NCI-H1694 (cell line): ENCODE data around the gene FRG2C.
"Not testable (repeated sequence)": the region's sequence is repeated elsewhere in the genome, so short reads cannot be mapped to it uniquely, and the experiment has no call there.

Experiments
- DNase-seq: peaks from one replicate; lab custom pipeline; 2025; lab: John Stamatoyannopoulos, UW

The FRG2C gene

DNA sequence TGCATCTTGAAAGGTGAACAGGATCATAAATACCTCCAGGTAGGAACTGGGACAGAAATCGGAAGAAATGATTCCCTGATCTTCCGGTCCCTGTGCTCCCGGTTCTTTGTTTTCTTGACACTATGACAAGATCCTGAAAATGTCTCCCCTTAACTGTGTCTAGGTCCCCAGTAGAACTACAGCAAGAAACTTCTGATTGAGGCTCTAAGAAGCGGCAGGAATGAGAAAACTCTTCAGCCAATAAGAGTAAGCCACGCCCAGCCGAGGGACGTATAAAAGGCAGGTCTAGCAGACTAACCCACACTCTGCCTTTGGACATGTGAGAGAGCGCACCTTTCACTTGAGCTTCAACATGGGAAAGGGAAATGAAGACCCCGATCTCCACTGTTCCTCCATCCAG is at the start of gene FRG2C:
TSS of gene FRG2C (plus strand) at position 301 of the 400 bp plus-strand sequence. CDS start at position 353, 52 bp downstream.
- not testable (repeated sequence) for DNase-seq

DNA sequence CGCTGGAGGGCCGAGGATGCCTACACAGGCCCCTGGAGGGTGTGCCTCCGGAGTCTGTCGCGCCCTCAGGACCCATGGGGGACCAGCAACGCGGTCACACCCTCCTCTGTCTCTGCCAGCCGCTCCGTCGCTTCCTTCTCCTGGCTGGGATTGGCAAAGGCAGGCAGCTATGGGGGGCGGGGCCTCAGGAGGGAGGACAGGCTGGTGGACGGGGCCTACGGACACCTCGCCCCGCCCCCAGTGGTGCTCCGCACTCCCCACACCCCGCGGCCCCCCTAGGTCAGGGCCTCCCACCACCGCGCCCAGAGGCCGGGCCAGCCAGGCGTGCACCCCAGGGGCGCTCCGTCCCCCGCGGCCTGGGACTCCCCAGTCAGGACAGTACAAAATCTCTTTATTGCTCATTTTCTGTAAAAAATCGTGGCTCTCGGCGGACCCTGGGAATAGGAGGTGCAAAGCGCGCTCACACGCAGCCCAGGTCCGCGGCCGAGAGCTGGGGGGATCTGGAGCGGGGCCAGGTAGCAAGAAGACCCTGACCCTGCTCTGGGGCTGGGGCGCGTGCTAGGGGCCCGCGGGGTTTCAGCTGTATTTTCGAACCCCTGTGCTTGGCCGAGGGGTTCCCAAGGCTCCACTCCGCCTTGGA is 45.3 kb upstream of the FRG2C start:
- DNase-seq: not testable (repeated sequence)

DNA sequence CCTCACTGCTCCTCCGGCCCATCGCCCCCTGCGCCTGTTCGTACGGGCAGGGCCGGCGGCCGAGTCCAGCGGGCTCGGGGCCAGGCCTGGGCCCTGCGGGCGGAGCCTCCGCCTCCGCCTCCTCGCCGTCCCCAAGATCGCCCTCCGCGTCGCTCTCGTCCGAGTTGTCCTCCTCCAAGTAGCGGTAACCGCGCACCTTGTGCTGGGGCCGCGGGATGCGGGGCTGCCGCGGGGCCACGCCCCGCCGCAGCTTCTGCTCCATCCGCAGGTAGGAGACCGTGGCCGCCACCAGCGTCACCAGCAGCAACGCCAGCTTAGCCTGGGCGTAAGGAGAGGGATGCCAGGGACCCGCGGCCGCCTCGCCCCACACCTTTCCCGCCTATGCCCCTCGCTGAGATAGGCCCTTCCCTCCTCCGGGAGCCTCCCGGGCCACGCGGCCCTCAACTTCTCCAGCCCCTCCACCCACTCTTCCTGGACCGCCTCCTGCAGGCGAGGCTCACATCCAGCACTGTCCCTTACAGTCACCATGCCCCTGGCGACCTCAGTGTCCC is 44.6 kb upstream of the FRG2C start:
- DNase-seq: not testable (repeated sequence)

DNA sequence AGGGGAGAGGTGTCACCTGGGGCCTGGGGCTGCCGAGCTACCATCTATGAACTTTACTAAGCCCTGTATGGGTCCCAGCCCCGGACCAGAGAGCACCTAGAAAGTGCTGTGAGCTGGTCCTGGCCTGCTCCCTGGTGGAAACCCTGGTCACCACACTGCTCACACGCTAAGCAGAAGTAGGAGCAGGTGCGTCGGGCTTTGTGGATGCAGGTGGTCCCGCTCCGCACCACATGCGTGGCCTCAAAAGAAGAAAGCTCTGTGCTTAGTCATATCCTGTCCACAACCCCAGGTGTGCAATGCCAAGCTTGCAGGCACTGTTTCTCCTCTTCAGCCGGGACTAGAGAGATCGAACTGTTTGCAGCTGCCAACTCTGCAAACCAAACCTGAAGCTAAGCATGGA is 42.4 kb upstream of the FRG2C start:
- not testable (repeated sequence) for DNase-seq

DNA sequence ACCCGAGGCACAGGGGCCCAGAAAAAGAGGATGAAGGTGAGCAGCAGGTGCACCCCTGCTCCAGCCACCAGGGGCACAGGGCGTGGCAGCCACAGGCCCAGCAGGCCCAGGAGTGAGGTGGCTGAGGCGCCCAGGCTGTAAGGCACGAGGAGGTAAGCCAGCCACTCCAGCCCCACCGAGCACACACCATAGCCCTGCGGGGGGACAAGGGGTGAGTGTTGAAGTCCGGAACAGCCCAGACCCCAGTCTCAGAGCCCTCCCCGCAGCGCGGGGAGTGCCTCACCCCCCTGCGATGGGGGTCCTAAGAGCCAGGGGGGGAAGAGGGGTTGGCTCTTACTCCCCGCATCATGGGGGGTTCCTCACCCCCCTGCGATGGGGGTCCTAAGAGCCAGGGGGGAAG is 40.5 kb upstream of the FRG2C start:
- DNase-seq: not testable (repeated sequence)

DNA sequence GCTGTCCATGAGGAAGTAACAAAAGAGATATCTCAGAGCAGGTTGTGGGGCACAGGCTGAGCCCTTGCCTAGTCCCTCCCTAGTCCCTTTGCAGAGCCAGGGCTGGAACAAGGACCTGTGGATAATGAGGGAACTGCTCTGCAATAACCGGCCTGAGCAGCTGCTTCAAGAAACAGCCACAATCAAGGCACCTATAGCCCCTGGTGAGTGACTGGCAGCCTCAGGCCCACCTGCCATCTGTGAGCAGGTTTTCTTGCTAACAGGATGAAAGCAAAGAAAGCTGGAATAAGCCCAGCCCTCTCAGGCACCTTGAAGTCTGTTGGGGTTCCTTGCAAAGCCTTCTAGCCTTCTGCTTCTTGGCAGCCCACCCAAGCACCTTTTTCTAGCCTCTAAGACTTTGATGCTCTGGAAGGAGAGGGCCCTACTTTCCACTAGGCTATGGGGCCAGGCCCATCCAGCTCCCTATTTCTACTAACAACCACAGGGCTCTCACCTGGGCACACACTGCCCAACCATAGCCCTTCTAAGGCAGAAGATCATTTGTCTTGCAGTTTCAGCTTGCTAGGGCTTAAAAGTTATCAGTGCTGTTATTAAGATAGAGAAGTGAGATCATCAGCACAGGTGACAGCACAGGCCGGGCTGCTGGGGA is 33.1 kb upstream of the FRG2C start:
- DNase-seq: not testable (repeated sequence)

DNA sequence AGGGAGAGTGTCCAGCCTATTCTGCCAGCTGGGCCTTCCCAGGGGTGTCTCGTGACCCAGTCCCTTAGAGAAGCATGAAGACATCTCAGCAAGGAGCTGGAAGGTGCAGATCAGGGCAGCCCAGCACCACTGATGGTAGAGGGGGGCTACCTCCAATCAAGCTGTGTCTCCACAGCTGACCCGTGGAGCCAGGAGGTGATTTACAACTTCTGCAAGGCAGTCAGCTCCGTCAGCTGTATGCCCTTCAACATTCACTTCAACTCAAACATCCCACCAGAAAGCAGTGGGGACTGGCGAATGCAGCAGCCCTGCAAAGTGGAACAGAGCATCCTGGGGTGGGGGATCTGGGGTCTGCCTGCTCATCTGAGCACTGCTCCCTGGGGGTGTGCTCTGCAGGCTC is 32.6 kb upstream of the FRG2C start:
- DNase-seq: no peak

DNA sequence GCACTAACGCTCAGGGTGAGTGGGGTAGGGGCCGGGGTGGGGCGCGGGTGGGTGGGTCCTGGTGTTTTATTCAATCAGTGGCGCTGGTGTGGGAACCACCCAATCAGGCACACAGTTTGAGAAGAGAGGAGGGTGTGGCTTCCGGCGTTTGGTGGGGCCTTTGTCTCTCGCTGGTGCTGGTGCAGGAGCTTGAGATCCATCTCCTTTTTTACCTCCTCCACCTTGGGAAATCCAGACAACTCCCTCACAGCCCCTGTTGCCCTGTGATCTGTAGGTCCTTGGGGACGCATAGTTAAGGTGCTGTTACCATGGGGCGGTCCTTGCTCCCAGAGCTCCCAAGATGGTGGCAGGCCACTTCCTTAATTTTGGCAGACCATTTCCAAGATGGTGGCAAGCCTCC is 25.2 kb upstream of the FRG2C start:
- DNase-seq: not testable (repeated sequence)

DNA sequence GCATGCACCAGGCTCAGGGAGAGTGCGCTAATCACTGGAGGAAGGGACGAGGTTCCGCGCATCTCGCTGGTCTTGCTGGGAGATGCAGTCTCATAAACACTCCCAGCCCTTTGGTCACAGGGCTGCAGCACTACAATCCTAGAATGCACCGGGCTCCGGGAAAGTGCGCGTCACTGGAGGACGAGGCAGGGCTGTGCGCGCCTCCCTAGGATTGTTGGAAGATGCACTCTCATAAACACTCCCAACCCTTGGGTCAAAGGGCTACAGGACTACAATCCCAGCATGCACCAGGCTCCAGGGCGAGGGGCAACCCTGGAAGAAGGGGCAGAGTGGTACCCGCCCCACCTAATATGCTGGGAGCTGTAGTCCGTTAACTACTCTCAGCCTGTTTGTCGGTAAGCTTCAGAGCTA is 23.0 kb upstream of the FRG2C start:
- DNase-seq: not testable (repeated sequence)

DNA sequence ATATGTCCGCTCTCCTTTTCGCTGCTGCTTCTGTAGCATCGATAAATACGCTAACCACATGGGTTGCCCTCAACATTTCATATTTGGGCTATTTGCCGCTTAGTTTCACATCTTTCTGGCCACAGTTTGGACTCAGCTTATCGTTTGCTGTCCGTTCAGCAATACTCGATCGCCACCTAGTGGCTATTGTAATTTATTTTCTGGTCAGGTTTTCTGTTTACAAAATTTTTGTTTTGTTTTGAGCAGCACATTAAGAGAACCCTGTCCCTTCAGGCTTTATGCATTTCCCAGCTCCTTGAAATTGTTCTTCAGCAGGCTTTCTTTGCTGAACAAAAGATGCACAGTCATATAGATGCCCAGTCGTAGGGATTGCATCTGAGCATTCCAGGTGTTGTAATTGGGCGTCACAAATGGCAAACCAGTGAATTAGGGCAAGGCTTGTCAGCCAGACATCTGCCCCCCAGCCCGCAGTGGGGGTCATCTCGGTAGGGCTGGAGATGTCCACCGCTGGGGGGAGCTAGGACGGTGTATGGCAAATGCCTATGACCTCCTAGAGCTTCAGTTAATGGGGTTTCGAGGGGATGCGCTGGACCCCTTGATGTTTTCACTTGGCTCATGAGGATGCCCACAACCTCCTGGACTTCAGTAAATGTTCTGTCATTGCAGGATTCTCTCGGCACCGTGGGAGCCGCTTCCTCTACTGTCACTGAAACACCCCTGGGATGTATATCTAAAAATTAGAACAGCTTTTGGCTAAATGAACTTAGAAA is 20.9 kb upstream of the FRG2C start:
- not testable (repeated sequence) for DNase-seq

DNA sequence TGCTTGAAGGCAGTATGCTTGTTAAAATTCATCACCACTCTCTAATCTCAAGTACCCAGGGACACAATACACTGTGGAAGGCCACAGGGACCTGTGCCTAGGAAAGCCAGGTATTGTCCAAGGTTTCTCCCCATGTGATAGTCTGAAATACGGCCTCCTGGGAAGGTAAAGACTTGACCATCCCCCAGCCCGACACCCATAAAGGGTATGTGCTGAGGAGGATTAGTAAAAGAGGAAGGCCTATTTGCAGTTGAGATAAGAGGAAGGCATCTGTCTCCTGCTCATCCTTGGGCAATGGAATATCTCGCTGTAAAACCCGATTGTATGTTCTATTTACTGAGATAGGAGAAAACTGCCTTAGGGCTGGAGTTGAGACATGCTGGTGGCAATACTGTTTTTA is 18.6 kb upstream of the FRG2C start:
- not testable (repeated sequence) for DNase-seq

DNA sequence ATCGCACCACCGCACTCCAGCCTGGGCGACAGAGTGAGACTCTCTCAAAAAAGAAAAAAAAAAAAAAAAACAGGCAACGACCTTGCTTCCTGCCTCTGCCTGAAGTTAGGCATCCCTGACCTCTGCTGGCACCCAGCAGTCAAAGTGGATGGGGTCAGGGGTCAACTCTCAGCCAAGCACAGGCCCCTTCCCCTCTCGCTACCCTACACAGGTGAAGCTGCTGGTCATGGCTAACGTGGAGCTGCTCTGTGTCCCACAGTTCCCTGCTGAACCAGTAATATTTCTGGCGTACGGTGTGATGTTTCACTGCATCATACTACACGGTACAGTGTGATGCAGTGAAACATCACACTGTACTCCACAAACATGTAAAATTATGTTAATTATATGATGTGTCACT is 13.9 kb upstream of the FRG2C start:
- no peak for DNase-seq

DNA sequence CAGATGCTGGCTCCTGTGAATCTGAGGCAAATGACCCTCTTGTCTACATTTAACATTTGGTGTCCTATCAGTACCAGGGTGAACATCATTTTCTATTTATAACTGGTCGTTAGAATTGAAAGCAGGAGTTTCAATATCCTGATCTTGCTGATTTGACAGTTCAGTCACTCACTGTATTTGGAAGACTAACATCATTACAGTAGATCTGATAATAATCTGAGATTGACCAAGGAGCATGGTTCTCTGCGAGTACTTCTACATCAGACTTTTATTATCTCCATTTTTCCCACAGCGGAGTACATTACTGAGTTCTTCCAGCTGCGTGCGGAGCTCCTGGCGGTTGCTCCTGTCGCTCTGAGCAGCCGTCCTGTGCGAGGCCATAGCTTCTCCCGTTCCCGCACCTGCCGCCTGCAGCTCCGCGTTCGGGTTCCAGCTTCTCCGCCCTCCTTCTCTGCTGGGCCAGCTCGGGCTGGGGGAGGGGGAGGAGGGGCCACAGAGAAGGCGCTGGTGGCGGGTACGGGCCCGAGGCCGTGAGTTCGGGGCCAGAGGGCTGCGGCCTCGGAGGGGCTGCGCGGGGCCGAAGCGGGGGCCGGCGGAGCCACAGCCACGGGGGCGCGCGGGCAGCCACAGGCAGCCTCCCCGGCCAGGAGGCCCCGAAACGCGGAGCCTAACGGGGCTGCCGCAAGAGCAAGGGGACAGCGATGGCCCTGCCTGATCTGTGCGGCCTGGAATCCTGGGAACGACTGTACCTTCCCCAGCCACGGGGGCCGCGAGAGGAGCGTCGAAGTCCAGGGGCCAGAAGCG is 8.8 kb upstream of the FRG2C start:
- not testable (repeated sequence) for DNase-seq

DNA sequence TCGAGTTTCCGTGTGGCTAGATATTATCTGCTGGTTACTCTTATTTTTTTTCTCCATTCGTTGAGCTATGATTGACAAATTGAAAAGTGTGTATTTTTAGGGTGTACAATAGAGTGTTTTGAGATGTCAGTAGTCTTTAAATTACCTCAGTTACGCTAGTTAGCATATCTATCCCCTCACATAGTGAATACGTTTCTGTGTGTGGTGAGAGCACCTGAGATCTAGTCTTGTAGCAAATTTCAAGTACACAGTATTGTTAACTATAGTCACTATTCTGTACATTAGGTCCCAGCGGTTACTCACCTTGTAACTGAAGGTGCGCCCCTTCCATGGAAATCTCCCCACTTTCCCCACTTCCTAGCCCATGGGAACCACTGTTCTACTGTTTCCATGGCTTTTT is 8.2 kb upstream of the FRG2C start:
- DNase-seq: not testable (repeated sequence)

DNA sequence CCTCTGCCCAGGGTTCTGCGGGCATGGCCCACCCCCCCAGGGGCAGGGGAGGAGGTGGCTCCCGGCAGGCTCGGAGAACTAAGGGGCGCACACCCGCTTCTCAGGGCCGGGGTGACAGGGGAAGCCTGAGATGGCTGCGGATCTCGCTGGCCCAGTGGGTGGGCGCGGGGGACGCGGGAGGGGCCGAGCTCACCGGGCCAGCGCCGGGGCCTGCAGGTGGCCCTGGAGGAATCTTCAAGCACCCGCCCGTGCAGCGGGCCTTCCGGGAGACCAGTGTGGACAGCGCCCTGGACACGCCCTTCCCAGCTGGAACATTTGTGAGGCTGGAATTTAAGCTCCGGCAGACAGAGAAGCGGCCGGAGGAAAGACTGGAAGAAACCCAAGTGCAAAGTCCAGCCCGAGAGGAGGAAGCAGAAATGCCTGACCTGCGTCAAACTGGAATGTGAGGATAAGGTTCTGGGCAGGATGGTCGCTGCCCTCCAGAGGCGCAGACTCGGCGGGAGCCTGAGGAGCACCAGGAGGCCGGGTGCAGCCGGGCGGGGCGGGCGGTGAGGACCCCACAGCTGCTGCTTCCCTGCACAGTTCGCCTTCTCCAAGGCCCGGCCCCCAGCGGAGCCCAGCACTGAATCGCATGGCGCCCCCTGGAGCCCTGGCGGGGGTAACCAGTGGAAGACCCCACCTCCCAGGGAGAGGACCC is 5.6 kb upstream of the FRG2C start:
- DNase-seq: not testable (repeated sequence)

DNA sequence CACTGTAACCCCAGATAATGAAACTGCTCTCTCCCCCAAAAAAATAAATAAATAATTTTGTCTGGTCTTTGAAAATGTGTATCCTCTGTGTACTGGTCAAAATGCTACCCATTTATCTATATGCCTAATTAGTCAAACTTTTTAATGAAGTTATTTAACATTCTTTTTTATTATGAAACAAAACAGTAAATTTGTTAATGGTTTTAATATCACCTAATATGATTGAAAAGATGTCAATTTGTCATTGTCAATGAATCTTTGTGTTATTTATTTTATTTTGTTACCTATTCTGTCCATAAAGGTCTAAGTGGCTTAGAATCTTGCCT is 5.1 kb upstream of the FRG2C start:
- DNase-seq: not testable (repeated sequence)

DNA sequence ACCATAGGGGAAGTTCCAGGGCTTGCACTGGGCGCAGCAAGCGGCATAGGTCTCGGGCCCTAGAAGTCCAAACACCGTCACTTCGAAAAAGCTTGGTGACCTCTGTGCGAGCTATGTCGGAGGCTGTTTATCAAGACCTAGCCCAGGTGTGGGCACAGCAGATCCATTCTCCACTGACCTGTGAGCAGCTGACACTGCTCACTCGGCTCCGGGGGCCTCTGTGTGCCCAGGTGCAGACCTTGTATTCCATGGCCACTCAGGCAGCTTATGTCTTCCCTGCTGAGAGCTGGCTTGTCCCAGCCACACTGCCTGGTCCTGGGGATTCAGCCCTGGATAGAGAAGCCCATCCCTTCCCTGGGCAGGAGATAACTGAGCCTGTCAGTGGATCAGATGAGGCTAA is 1.5 kb downstream of the FRG2C start:
- not testable (repeated sequence) for DNase-seq

DNA sequence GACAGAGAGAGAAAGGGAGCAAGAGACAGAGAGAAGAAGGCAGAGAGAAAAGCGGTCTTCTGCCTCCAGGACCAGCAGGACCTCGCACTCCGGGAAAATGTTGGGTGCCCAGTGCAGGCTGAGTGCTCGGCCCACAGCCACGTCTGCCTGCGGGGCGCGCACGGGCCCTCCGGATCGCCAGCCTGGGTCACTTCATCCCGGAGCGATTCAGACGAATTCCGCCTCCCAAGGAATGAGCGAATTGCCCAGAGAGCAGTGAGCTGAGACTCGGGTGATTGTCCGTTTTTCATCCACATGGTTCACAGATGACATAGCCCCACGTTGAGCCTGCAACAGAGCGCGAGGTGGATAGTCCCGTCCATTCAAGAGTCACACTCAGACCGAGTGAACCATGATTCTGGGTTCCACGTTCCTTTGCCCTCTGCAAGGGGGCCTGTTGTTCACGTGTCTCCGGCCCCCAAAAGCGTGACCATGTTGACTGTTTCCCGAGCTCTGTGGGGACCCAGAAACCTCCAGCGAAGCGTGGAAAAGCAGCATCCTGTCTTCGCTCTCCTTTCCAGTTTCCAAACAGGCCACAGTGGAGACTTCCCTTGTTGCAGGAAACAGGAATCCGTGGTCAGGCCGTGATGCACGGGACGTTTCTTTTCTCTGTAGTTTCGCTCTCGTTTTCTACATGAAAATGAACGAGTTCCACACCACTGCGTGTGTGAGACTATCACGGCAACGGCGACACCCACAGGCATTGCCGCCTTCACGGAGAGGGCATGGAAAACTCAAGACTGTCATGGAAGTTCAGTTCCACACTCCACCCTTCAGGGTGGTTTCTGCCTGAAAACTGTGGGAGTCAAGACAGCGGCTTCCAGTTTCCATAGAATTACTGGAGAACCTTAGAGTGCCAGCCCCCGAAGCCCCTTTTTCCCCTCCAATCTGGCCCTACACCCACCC is 3.9 kb downstream of the FRG2C start:
- DNase-seq: not testable (repeated sequence)

DNA sequence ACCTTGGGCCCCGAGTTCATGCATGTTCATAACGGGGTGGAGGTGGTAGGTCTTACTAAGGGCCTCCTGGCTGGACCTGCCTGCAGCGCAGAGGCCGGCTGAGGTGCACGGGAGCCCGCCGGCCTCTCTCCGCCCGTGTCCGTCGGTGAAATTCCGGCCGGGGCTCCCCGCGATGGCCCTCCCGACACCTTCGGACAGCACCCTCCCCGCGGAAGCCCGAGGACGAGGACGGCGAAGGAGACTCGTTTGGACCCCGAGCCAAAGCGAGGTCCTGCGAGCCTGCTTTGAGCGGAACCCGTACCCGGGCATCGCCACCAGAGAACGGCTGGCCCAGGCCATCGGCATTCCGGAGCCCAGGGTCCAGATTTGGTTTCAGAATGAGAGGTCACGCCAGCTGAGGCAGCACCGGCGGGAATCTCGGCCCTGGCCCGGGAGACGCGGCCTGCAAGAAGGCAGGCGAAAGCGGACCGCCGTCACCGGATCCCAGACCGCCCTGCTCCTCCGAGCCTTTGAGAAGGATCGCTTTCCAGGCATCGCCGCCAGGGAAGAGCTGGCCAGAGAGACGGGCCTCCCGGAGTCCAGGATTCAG is 4.7 kb downstream of the FRG2C start:
- not testable (repeated sequence) for DNase-seq
